Stimulated activated CD4-positive, alpha-beta T cell treated with anti-CD3 and anti-CD28 coated beads, TNF-alpha, amount 100 ng/mL, for 24 hours (primary cell): Measurements from ENCODE around the gene CHMP2A.

Experiments
- DNase-seq, 3 experiments: peaks; one replicate each; pipeline ENCODE4 v3.0.0-alpha.2; 2020; ENCODE audit warnings: low read depth in 3 of 3

Gene CHMP2A

DNA sequence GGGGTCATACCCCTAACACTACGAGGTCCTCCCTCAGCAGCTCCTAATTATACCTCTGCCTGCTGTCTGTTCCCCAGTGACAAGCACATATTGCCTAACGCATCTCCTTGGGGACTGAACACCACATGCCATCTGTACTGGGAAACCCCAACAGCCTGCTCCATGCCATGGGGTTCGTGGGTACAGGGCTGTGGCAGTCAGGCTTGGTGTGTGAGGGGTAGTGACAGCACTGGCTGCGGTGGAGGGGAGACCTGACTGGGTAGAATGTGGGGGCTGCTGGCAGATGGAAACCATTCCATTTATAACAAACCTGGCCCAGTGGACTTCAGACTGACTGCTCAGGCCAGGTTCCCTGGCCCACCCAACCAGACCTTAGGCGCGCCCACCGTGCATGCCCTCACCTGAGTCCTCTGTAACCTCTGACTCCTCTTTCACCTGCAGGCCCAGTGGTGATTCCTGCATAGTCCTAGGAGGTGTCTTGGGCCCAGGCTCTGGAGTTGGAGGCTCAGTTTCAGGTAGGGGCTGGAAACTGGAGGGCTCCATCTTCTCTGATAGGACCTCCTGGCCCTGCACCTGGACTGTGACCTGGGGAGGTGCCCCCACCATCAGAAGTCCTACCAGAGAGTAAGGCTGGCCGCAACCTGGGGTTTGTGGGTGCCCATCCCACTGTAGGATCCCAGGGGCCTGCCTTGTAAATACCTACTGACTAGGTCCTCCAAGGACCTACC lies 15.2 kb upstream of the CHMP2A start:
- no peak for DNase-seq

DNA sequence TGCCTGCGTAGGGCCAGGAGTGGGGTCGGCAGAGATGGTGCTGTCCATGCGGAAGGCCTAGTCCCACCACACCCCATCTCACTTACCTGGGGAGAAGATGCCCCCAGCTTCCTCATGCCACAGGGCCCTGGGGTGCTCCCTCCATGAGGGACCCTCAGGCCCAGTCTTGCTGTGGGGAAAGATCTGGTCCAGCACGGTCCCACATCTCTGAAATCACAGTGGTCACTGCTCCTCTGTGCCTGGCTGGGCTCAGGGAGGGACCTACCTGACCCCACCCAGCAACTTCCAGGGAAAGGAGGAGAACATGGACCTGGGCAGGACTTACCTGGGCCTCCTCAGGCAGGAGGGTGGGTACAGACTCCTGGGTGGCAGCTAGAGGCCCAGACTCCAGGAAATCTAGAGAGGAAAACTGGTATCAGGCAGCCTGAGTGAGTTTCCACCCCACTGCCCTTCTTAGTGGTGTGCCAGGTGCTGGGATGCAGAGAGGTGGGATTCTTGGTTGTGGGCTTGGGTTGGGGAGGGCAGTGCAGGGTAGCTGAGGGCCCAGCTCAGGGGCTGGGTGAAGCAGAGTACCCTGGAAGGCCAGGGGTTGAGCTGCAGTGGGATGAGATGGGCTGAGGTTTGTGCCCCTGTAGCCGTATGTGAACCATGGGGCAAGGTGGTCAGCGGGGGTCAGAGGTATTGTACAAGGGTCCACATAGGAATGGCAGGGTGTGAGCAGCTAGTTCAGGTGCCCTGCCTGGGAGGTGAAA lies 14.5 kb upstream of the CHMP2A start:
- no peak for DNase-seq

DNA sequence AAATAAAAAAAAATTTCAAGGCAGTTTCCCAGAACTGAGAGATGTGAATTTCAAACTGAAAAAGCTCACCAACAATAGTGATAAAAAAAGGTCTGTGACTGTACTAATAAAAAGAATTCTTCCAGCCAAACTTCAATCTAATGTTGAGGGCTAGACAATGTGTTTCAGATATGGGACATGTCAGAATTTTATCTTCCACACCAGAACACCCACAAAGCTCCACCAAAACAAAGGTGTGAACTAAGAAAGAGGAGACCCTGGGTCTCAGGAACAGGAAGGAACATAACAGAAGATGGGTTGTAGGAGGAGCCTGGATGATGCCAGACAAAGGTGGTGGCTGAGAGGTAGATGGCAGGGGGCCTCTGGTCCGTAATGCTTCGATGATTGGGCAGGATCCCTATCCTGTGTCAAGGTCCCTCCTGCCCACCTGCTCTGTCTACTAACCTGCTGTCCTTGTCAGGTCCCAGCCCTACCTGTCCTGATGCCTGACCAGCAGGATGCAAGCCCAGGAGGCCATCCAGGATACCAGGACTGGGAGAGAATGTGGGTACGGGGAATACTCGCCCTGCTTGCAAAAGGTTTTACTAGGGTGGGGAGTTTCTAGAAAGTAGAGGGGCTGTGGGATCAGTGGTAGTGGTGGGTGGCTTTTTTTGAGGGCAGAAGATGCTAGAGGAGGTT lies 13.7 kb upstream of the CHMP2A start:
- no peak for DNase-seq

DNA sequence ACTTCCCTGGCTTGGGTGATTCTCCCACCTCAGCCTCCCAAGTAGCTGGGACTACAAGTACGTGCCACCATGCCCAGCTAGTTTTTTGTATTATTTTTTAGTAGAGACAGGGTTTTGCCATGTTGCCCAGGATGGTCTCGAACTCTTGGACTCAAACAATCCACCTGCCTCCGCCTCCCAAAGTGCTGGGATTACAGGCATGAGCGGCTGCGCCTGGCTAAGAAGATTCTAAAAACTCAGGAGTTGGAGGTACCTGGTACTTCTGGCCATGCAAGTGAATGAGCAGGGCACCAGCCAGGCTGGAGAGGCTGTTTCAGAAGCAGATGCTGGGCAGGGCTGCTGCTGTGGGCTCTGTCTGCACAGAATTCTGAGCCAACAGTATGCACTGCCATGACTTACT lies 12.1 kb upstream of the CHMP2A start:
- DNase-seq: no peak

DNA sequence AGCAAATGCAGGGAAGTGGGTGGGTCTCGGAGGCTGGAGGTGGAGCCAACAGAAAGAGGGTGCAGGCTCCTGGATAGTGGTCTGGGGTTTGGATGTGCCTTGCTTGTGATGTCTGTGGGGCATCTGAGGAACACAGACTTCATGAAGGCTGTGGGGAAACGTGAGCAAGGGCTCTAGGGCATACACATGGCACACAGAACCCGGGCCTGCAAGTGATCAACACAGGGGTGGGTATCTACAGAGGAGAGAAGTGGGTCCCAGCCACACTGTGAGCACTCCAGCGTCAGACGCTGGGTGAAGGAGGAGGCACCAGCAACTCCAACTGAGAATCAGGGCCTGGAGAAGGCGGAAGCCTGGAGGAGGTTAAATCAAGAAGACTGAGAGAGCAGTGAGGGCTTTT lies 8.9 kb upstream of the CHMP2A start:
- DNase-seq: no peak

GRCh38 chr19:58563034-58563573 lies 8.2 kb upstream of the CHMP2A start:
- DNase-seq: no peak

GRCh38 chr19:58562122-58563033 lies 7.5 kb upstream of the CHMP2A start:
- no peak for DNase-seq

DNA sequence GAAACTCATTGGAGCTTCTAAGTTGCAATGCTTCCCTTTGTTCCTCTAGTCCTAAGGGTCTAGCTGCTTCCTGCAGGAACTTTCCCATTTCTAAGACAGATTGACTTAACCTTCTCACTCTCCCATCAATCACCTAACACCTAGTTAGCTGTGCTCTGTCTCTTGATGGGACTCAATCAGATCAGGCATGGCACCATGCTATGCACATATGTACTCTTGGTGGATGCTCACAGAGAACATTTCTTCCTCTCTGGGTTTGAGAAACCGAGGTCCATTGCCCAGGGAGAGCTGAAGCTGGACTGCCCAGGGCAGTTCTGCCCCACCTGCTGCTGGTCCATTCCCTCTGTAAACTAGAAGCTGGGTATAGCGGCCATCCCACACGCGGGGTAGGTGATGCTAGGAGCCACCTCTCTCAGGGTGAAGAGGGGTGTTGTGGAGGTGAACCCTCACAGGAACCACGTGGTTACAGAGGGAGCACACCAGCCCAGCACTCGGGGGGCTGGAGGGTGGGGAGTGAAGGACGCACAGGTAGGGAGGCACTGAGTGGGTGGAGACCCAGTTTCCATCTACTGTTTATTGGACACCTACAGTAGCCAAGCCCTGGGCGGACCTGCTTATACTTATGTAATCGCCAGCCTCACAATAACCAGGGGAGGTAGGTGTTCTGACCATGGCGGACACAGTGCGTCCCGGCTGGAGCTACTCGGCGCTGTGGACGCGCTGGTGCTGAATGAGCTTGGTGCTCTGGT lies 6.6 kb upstream of the CHMP2A start:
- DNase-seq: no peak

- DNase-seq: no peak
Measured at GRCh38 chr19:58560921-58561320, 6.0 kb upstream of the CHMP2A start.

GRCh38 chr19:58560007-58560887 lies 5.3 kb upstream of the CHMP2A start:
- DNase-seq: no peak

DNA sequence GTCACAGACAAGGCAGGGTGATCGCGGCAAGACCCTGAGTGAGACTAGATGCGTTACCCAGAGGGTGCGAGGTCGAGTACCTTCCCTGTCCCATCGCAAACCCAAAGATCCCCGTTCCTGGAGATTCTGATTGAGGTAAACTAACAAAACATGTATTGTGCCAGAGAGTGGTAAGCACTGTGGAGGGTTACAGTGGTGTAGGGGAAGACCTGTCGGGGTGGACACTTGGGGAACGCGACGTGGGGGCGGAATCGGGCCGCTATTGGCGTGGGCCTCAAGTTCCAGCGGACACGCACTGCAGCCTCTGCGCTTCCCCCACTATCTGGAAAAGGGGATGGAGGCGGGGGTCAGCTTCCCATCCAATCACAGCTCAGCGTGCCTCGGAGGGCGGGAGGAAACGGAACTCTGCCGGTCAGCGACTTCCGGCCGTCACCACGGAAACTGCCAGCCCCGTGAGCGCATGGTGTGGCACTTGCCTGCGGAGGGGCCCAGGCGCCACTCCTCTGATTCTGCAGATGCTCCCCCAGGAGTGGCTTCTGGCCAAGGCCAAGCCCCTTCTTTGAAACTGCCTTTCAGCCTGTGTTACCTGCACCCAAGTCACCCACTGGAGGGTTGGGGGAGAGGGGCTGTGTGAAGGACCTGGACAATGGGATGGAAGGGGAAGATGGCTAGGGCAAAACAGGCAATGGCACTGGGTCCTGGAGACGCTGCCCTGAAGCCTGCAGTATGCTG lies 4.5 kb upstream of the CHMP2A start:
- peak in 1 of 3 experiments; percentile 88 for DNase-seq

- peak; percentile 99 for DNase-seq
Measured at GRCh38 chr19:58558623-58559274, 3.8 kb upstream of the CHMP2A start.

DNA sequence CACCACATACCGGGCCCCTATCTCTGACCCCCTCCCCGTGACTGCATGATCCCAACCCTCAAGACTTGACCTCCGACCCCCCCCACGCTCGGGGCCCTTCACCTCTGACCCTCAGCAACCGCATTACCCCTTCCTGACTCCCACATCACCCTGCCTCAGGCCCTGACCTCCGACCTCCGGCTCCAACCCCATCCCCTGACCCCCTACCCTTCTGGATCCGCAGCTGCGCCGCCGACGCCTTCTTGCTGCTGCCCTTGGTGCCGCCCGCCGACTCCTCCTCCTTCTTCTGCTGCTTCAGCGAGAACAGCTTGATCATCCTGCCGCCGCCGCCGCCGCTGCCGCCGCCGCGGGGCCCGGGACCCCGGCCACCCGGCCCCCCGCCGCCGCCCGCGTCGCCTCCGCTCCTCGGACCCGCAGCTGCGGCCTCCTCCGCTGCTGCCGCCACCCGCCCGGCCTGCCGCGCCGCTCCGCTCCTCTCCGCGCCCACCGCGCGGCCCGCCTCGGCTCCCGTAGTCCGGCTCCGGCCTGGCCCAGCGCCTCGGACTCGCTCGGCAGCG lies 3.2 kb upstream of the CHMP2A start, which contains the start of gene UBE2M:
UBE2M (minus strand) TSS at position 546 of the 557 bp plus-strand sequence; CDS start at position 316, 230 bp downstream.
- peak in 1 of 3 experiments; percentile 55 for DNase-seq

- DNase-seq: no peak
Measured at GRCh38 chr19:58557221-58558065, 2.5 kb upstream of the CHMP2A start.

DNA sequence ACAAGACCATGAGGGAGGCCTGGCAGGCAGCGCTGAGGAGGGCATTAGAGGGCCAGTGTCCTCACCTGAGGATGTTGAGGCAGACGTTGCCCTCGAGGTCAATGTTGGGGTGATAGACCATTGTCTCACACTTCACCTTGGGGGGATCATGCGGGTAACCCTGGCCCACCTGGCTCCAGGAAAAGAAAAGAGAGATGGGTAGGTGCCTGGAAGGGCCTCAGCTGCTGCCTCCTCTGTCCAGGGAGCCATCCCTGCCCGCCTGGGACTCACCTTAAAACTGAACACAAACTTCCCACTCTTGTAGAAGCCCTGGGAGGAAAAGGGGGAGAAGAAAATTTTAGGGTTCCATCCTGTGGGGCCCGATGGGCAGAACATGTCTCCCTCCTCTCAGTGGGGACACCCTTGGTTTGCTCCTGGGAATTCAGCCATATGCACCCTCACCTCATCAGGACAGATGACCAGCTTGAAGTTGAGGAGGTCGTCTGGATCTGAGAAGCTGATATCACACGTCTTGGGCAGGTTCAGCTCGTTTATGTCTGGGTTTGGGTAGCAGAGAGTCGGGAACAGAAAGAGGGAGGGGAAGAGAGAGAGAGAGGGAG lies 1.8 kb upstream of the CHMP2A start:
- DNase-seq: no peak

GRCh38 chr19:58555920-58556621 lies 1.2 kb upstream of the CHMP2A start:
- DNase-seq: no peak
